Mesothelial cell of epicardium (in vitro differentiated cells): ENCODE measurements around the gene MRPL53. TPM values are rescaled to one million over a fixed set of nuclear protein-coding genes. Genes with fewer than 3 reads are reported as not detected.
A peak's percentile ranks its signal among the peaks of the same experiment; 100 is the strongest.

Experiments used
- DNase-seq, 2 experiments: peaks; one replicate each; pipeline ENCODE4 v3.0.0; 2021; ENCODE audit warnings: low spot score in 2 of 2; ENCODE audit not compliant: unreplicated experiment in 2 of 2
- H3K27ac Mint-ChIP-seq: 2 replicates; pipeline ENCODE4 v1.8.0; 2021; ENCODE audit warnings: mixed read lengths
- H3K27me3 Mint-ChIP-seq: 2 replicates; pipeline ENCODE4 v1.8.0; 2021; ENCODE audit warnings: low read depth, mixed read lengths
- H3K36me3 Mint-ChIP-seq: 2 replicates; pipeline ENCODE4 v1.8.0; 2021; ENCODE audit warnings: mixed read lengths
- H3K4me1 Mint-ChIP-seq: 2 replicates; pipeline ENCODE4 v1.8.0; 2021; ENCODE audit warnings: mixed read lengths
- H3K4me3 Mint-ChIP-seq: 2 replicates; pipeline ENCODE4 v1.8.0; 2021; ENCODE audit warnings: mild to moderate bottlenecking, moderate library complexity, mixed read lengths
- H3K9me3 Mint-ChIP-seq: 2 replicates; pipeline ENCODE4 v1.8.0; 2021; ENCODE audit warnings: mixed read lengths
- CTCF ChIP-seq: fragments of 200-600 bp; sonication (generic); IDR thresholded peaks from one replicate; pipeline ENCODE4 v1.5.0; 2021; ENCODE audit warnings: antibody characterized with exemption; ENCODE audit not compliant: unreplicated experiment
- total RNA-seq: library from RNA; stranded (reverse); gene quantifications from 3 replicates; pipeline ENCODE4 v1.2.1, GENCODE V29; 2021

The MRPL53 gene
- total RNA-seq, 1 donor from 2014 or later: 62.5 TPM

GRCh38 chr2:74499267-74499939 lies 26.9 kb upstream of the MRPL53 start, which contains the start of gene LBX2:
Gene LBX2, minus strand, starts transcription at chr2:74499603. Its CDS starts 66 bp downstream, at chr2:74499537.
- peaks cover 85% of the 10 kb centered on the region for H3K27me3 Mint-ChIP-seq
- TF ChIP-seq CTCF: no peak
- peak within 1 kb of the TSS; percentile 75 for H3K4me3 Mint-ChIP-seq
- peaks cover 2% of the 10 kb centered on the region for H3K36me3 Mint-ChIP-seq
- no peak within 1 kb of the TSS for H3K27ac Mint-ChIP-seq
- peak in 1 of 2 experiments; percentile 52 for DNase-seq
- H3K9me3 Mint-ChIP-seq: no peaks in the 10 kb centered on the region
- H3K4me1 Mint-ChIP-seq: peaks cover 43% of the 10 kb centered on the region

- H3K9me3 Mint-ChIP-seq: no peaks in the 10 kb centered on the region
- H3K27me3 Mint-ChIP-seq: peaks cover 78% of the 10 kb centered on the region
- peaks cover 7% of the 10 kb centered on the region for H3K36me3 Mint-ChIP-seq
- DNase-seq: peak in 1 of 2 experiments; percentile 46
- H3K27ac Mint-ChIP-seq: no peak overlapping the region
- no peak for TF ChIP-seq CTCF
- H3K4me1 Mint-ChIP-seq: peaks cover 42% of the 10 kb centered on the region
- H3K4me3 Mint-ChIP-seq: peak overlapping the region; percentile 75
Measured at GRCh38 chr2:74498500-74499266, 26.2 kb upstream of the MRPL53 start.

GRCh38 chr2:74497777-74498499 lies 25.5 kb upstream of the MRPL53 start:
- TF ChIP-seq CTCF: no peak
- peaks cover 36% of the 10 kb centered on the region for H3K4me1 Mint-ChIP-seq
- H3K9me3 Mint-ChIP-seq: no peaks in the 10 kb centered on the region
- peaks cover 10% of the 10 kb centered on the region for H3K36me3 Mint-ChIP-seq
- peaks cover 70% of the 10 kb centered on the region for H3K27me3 Mint-ChIP-seq
- H3K27ac Mint-ChIP-seq: no peak overlapping the region
- DNase-seq: peak in 1 of 2 experiments; percentile 46
- peak overlapping the region; percentile 75 for H3K4me3 Mint-ChIP-seq

- peak overlapping the region; percentile 75 for H3K4me3 Mint-ChIP-seq
- H3K9me3 Mint-ChIP-seq: no peaks in the 10 kb centered on the region
- H3K4me1 Mint-ChIP-seq: peaks cover 29% of the 10 kb centered on the region
- no peak for DNase-seq
- H3K27ac Mint-ChIP-seq: no peak overlapping the region
- TF ChIP-seq CTCF: no peak
- peaks cover 12% of the 10 kb centered on the region for H3K36me3 Mint-ChIP-seq
- H3K27me3 Mint-ChIP-seq: peaks cover 63% of the 10 kb centered on the region
Measured at GRCh38 chr2:74496997-74497776, 24.7 kb upstream of the MRPL53 start.

GRCh38 chr2:74495440-74495839 lies 23.0 kb upstream of the MRPL53 start:
- H3K36me3 Mint-ChIP-seq: peaks cover 21% of the 10 kb centered on the region
- no peak overlapping the region for H3K4me3 Mint-ChIP-seq
- no peak for TF ChIP-seq CTCF
- peaks cover 45% of the 10 kb centered on the region for H3K27me3 Mint-ChIP-seq
- H3K9me3 Mint-ChIP-seq: no peaks in the 10 kb centered on the region
- no peak overlapping the region for H3K27ac Mint-ChIP-seq
- no peak for DNase-seq
- peaks cover 21% of the 10 kb centered on the region for H3K4me1 Mint-ChIP-seq
